Ovary (tissue), 3 donors: ENCODE results near the gene JAG2.

Source experiments
- CTCF ChIP-seq, 3 donors: fragments of 450-650 bp in 2 of 3; fragments of 200-600 bp in 1 of 3; IDR thresholded peaks; one replicate each; pipeline versions ENCODE4 v1.5.1 to v1.8.0; 2016 to 2022; ENCODE audit warnings: antibody characterized with exemption in 3 of 3, mild to moderate bottlenecking in 1 of 3
- POLR2A ChIP-seq: fragments of 450-650 bp; IDR thresholded peaks from one replicate; pipeline ENCODE4 v1.6.1; 2017; ENCODE audit warnings: antibody characterized with exemption, mild to moderate bottlenecking, moderate library complexity
- donor health status: DM: no; HTN: no; CAD: no.

DNA sequence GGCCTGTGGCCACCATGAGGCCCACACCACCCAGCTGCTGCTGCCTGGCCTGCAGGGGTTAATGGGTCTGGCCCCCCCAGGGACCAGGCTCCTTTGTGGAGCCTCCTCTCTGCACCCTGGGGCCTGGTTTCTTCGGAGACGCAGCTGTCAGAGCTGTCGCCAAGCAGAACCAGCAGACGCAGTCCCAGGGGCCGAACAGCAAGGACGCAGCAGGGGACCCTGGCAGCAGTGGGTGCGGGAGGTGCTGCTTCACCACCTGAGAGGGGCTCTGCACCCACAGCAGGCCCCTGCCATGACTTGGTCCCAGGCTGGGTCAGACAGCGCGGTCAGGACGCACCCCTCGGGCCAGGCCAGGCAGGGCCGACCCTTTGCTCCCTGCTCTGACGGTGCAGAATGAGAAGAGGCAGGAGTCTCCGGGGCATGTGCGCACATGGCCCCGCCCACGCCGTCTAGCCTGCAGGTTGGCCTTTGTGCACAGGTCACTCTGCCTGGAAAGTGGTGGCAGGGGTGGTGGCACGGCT is 30.5 kb downstream of the JAG2 start:
- TF ChIP-seq CTCF (IDR thresholded peaks at IDR 0.05) (no peak), POLR2A (no peak)
